Measurements from ENCODE around the gene DCD.
"Not testable (repeated sequence)": the region's sequence is repeated elsewhere in the genome, so short reads cannot be mapped to it uniquely, and the experiment has no call there.

DCD gene

GRCh38 chr12:54650889-54651288 is 2.7 kb upstream of the DCD start:
- DNase-seq = no peak

GRCh38 chr12:54650409-54650808 is 2.2 kb upstream of the DCD start:
- DNase-seq = no peak

GRCh38 chr12:54649825-54650224 is 1.7 kb upstream of the DCD start:
- no peak for DNase-seq

- peak; percentile 18 for DNase-seq
These were observed 6.6 kb downstream of the DCD start for GRCh38 chr12:54641554-54641953.

GRCh38 chr12:54641089-54641488 is 7.1 kb downstream of the DCD start:
- no peak for DNase-seq

- DNase-seq = not testable (repeated sequence)
These were observed 9.1 kb downstream of the DCD start for GRCh38 chr12:54639112-54639511.

GRCh38 chr12:54634795-54635194 is 13.4 kb downstream of the DCD start, which contains the start of gene LACRT:
TSS of gene LACRT (minus strand) at chr12:54634895. CDS start at chr12:54634841, 54 bp downstream.
- DNase-seq = no peak

- no peak for DNase-seq
These were observed 16.0 kb downstream of the DCD start for GRCh38 chr12:54631988-54632728.

- DNase-seq = no peak
These were observed 16.6 kb downstream of the DCD start for GRCh38 chr12:54631551-54631950.

GRCh38 chr12:54629925-54630324 is 18.2 kb downstream of the DCD start:
- DNase-seq = no peak

GRCh38 chr12:54628186-54628846 is 19.8 kb downstream of the DCD start:
- DNase-seq = no peak

GRCh38 chr12:54627304-54627703 is 20.9 kb downstream of the DCD start:
- DNase-seq = no peak

- DNase-seq = no peak
These were observed 22.6 kb downstream of the DCD start for GRCh38 chr12:54625598-54625997.

GRCh38 chr12:54624315-54625279 is 23.6 kb downstream of the DCD start:
- no peak for DNase-seq

GRCh38 chr12:54622463-54623183 is 25.5 kb downstream of the DCD start:
- DNase-seq = peak; percentile 17

GRCh38 chr12:54616933-54617680 is 31.1 kb downstream of the DCD start:
- DNase-seq = peak; percentile 12

GRCh38 chr12:54612225-54612750 is 35.9 kb downstream of the DCD start:
- no peak for DNase-seq

GRCh38 chr12:54611715-54612149 is 36.4 kb downstream of the DCD start:
- DNase-seq = no peak

GRCh38 chr12:54608769-54609168 is 39.4 kb downstream of the DCD start:
- no peak for DNase-seq

- no peak for DNase-seq
These were observed 40.0 kb downstream of the DCD start for GRCh38 chr12:54608156-54608555.

- no peak for DNase-seq
These were observed 41.6 kb downstream of the DCD start for GRCh38 chr12:54606556-54606955.
